ENCODE measurements around the gene PPP3CB. TPM values are rescaled to one million over a fixed set of nuclear protein-coding genes. Genes with fewer than 3 reads are reported as not detected.

The PPP3CB gene
- polyA plus RNA-seq, 1 donor: 53.1 TPM

DNA sequence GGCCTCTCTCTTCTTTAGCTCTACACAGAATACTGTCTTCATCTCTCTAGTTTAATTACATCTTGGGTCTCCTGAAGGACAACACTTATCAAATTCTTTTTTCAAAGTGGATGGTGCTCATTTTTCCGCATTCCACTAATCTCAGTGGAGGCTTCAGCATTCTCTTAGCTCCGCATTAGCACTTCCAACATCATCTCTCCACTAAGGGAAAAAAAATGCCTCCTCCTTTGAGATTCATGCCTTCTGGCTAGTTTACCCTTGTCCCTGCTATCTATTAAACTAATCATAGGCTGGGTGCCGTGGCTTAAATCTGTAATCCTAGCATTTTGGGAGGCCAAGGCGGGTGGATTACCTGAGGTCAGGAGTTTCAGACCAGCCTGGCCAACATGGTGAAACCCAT is 9.2 kb downstream of the PPP3CB start:
- no peaks in the 10 kb centered on the region for H3K4me1 ChIP-seq (ENCODE audit: control insufficient read depth, insufficient read depth, low read length)
- H3K36me3 ChIP-seq (ENCODE audit: control insufficient read depth, insufficient read depth, low read length): peaks cover 8% of the 10 kb centered on the region
- no peak for DNase-seq
- no peak overlapping the region for H3K27ac ChIP-seq (ENCODE audit: low read length)
- H3K27me3 ChIP-seq (ENCODE audit: control insufficient read depth, insufficient read depth, low read length): no peaks in the 10 kb centered on the region
- H3K9me3 ChIP-seq (ENCODE audit: control insufficient read depth, low read depth, low read length): no peaks in the 10 kb centered on the region
- no peak overlapping the region for H3K4me3 ChIP-seq (ENCODE audit: low read length)
- 100% methylated on average over 2 of the region's 4 CpGs for WGBS (ENCODE audit: insufficient coverage, low lambda C conversion rate)

DNA sequence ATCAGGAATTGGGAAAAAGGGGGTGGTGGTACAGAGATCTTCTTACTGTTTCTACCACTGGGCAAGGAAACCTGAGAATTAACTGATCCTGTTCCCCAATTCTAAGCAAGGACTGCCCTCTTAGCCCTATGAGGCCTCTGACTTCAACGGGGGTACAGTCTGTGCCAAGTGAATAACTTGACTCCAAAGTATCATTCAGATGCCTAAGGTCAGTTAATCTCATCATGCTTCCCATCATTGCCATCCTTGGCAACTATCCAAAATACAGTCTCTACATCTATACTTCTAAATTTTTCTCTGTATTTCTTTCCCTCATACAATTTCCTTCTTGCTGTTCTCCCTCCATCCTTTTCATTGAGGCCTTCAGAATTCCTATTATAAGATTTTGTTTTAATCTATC is 10.5 kb downstream of the PPP3CB start:
- Histone ChIP-seq H3K27me3 (ENCODE audit: control insufficient read depth, insufficient read depth, low read length) (no peaks in the 10 kb centered on the region), H3K4me1 (ENCODE audit: control insufficient read depth, insufficient read depth, low read length) (no peaks in the 10 kb centered on the region), H3K9me3 (ENCODE audit: control insufficient read depth, low read depth, low read length) (no peaks in the 10 kb centered on the region), H3K4me3 (ENCODE audit: low read length) (no peak overlapping the region), H3K27ac (ENCODE audit: low read length) (no peak overlapping the region), H3K36me3 (ENCODE audit: control insufficient read depth, insufficient read depth, low read length) (peaks cover 8% of the 10 kb centered on the region)
- no CpG with 5 or more reads among the region's 1 CpG for WGBS (ENCODE audit: insufficient coverage, low lambda C conversion rate)
- no peak for DNase-seq

DNA sequence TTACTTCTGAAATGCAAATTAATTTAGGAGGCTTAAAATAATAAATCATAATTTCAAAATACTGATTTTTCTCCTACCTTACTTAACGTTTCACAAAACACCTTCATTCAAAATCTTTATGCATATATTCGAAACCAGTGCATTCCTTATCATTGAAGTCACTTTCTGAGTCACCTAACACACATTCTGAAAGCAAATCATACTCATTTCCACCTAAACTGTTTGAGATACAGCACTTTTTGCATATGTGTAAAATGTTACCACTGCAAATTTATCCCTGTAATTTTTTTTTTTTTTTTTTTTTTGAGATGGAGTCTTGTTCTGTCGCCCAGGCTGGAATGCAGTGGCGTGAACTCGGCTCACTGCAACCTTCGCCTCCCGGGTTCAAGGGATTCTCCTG is 15.7 kb downstream of the PPP3CB start:
- H3K36me3 ChIP-seq (ENCODE audit: control insufficient read depth, insufficient read depth, low read length): peaks cover 28% of the 10 kb centered on the region
- no peaks in the 10 kb centered on the region for H3K27me3 ChIP-seq (ENCODE audit: control insufficient read depth, insufficient read depth, low read length)
- DNase-seq: no peak
- WGBS (ENCODE audit: insufficient coverage, low lambda C conversion rate): 87% methylated on average over 2 of the region's 7 CpGs
- no peaks in the 10 kb centered on the region for H3K4me1 ChIP-seq (ENCODE audit: control insufficient read depth, insufficient read depth, low read length)
- H3K4me3 ChIP-seq (ENCODE audit: low read length): no peak overlapping the region
- no peaks in the 10 kb centered on the region for H3K9me3 ChIP-seq (ENCODE audit: control insufficient read depth, low read depth, low read length)
- H3K27ac ChIP-seq (ENCODE audit: low read length): no peak overlapping the region

DNA sequence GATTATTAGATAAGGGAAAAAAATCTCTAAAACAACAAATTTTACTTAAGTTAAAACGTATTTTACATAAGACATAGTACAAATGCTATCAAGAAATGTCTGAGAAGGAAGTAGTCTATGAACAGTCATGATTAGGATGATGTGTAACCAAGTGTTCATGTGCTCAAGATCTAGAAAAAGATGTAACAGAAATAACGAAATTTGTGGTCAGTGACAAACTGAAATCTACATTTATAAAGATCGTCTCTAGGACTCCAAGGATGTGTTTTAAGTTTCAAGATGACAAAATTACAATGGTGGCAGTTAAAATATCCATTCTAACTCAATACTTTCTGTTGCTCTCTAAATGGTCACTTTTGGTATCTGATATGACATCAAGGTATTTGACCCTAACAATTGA is 17.2 kb downstream of the PPP3CB start:
- WGBS (ENCODE audit: insufficient coverage, low lambda C conversion rate): 100% methylated on average over 2 of the region's 3 CpGs
- no peak overlapping the region for H3K27ac ChIP-seq (ENCODE audit: low read length)
- no peaks in the 10 kb centered on the region for H3K27me3 ChIP-seq (ENCODE audit: control insufficient read depth, insufficient read depth, low read length)
- no peaks in the 10 kb centered on the region for H3K9me3 ChIP-seq (ENCODE audit: control insufficient read depth, low read depth, low read length)
- no peak overlapping the region for H3K4me3 ChIP-seq (ENCODE audit: low read length)
- H3K36me3 ChIP-seq (ENCODE audit: control insufficient read depth, insufficient read depth, low read length): peaks cover 39% of the 10 kb centered on the region
- H3K4me1 ChIP-seq (ENCODE audit: control insufficient read depth, insufficient read depth, low read length): no peaks in the 10 kb centered on the region
- no peak for DNase-seq

DNA sequence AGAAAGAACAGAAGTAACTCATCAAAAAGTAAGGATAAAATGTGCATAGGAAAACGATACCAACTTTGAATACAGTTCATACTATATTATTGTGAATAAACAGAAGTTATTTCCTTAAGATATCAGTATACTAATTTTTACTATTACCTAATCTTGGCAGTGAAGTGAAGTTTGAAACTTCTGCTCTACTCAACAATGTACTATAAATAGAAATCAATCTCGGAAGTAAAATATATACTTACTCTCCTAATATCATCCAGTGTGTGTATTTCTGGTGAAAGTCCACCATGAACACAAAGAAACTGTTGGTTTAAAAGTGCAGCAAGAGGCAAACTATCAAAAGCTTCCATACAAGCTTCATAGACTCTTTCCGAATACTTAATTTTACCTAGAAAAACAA is 24.6 kb downstream of the PPP3CB start:
- Histone ChIP-seq H3K27me3 (ENCODE audit: control insufficient read depth, insufficient read depth, low read length) (no peaks in the 10 kb centered on the region), H3K36me3 (ENCODE audit: control insufficient read depth, insufficient read depth, low read length) (peaks cover 60% of the 10 kb centered on the region), H3K4me3 (ENCODE audit: low read length) (no peak overlapping the region), H3K4me1 (ENCODE audit: control insufficient read depth, insufficient read depth, low read length) (no peaks in the 10 kb centered on the region), H3K9me3 (ENCODE audit: control insufficient read depth, low read depth, low read length) (no peaks in the 10 kb centered on the region), H3K27ac (ENCODE audit: low read length) (no peak overlapping the region)
- WGBS (ENCODE audit: insufficient coverage, low lambda C conversion rate): no CpG with 5 or more reads among the region's 3 CpGs
- DNase-seq: no peak

DNA sequence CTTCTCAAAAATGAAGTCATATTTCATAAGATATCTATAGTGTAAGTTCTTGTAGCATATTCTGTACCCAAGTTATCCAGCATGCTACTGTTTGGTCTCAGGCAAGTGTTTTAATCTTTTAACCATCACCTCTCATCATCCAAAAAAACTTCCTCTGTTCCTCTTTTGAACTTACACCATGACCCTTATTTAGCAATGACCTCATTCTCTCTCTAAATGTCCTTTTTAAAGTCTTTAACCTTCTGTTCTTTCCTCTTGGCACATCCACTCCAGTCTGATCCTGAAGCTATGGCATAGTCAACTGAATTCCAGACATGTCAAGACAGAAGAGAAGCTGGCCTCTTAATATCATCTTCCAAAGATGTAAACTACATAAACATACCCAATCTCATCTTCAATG is 26.2 kb downstream of the PPP3CB start:
- no peak overlapping the region for H3K27ac ChIP-seq (ENCODE audit: low read length)
- no peak for DNase-seq
- no peaks in the 10 kb centered on the region for H3K9me3 ChIP-seq (ENCODE audit: control insufficient read depth, low read depth, low read length)
- H3K36me3 ChIP-seq (ENCODE audit: control insufficient read depth, insufficient read depth, low read length): peaks cover 55% of the 10 kb centered on the region
- no peaks in the 10 kb centered on the region for H3K4me1 ChIP-seq (ENCODE audit: control insufficient read depth, insufficient read depth, low read length)
- no peak overlapping the region for H3K4me3 ChIP-seq (ENCODE audit: low read length)
- no peaks in the 10 kb centered on the region for H3K27me3 ChIP-seq (ENCODE audit: control insufficient read depth, insufficient read depth, low read length)

DNA sequence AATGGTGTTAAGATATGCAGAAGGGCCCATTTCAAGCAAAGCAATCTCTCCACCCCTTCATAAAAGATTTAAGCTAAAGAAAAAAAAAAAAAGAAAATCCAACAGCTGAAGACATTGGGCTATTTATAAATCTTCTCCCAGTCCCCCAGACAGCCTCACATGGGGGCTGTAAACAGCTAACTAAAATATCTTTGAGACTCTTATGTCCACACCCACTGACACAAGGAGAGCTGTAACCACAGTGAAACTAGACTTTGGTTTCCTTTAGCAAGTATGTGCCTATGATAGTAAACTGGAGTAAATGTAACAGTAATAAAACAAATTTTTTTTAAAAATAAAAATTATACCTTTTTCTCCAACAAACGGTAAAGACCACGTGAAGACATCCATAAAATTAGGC is 28.6 kb downstream of the PPP3CB start:
- Histone ChIP-seq H3K4me1 (ENCODE audit: control insufficient read depth, insufficient read depth, low read length) (no peaks in the 10 kb centered on the region), H3K36me3 (ENCODE audit: control insufficient read depth, insufficient read depth, low read length) (peaks cover 44% of the 10 kb centered on the region), H3K27ac (ENCODE audit: low read length) (no peak overlapping the region), H3K27me3 (ENCODE audit: control insufficient read depth, insufficient read depth, low read length) (no peaks in the 10 kb centered on the region), H3K9me3 (ENCODE audit: control insufficient read depth, low read depth, low read length) (no peaks in the 10 kb centered on the region), H3K4me3 (ENCODE audit: low read length) (no peak overlapping the region)
- WGBS (ENCODE audit: insufficient coverage, low lambda C conversion rate): 89% methylated on average over 2 of the region's 2 CpGs
- no peak for DNase-seq

DNA sequence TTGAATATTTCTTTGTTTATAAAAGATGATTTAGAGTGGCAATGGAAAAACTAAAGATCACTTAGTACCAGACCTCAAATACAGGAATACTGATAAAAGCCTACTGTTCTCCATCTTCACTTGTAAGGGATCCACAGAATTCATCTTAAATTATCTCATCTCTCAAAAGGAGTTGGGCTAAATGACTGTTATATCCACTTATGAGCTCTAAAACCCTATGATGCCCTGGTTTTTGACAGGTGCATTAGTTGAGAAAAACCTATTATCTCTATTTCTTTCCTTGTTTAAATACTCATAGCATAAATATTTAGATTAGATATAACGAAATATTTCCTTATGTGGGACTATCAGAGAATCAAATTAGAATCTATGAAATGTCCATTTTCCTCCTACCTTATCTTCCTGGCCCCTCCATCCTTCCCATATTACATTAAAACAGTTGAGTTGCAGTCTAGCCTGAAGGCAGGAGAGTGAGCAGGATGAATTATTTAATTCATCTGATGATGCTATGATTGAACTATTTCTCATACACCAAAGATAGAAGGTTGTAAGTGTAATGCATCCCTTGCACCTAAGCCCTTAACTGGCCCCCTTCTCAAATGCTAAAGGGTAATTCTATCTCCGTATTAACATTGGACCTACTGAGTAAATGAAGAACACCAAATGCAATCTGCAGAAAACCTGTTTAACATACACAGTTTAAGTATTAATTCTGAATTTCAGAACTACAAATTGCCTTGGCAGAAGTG is 29.7 kb downstream of the PPP3CB start:
- H3K4me3 ChIP-seq (ENCODE audit: low read length): no peak overlapping the region
- no peak for DNase-seq
- no peaks in the 10 kb centered on the region for H3K4me1 ChIP-seq (ENCODE audit: control insufficient read depth, insufficient read depth, low read length)
- WGBS (ENCODE audit: insufficient coverage, low lambda C conversion rate): 67% methylated on average over 1 of the region's 2 CpGs
- peaks cover 44% of the 10 kb centered on the region for H3K36me3 ChIP-seq (ENCODE audit: control insufficient read depth, insufficient read depth, low read length)
- H3K27me3 ChIP-seq (ENCODE audit: control insufficient read depth, insufficient read depth, low read length): no peaks in the 10 kb centered on the region
- H3K9me3 ChIP-seq (ENCODE audit: control insufficient read depth, low read depth, low read length): no peaks in the 10 kb centered on the region
- H3K27ac ChIP-seq (ENCODE audit: low read length): no peak overlapping the region

DNA sequence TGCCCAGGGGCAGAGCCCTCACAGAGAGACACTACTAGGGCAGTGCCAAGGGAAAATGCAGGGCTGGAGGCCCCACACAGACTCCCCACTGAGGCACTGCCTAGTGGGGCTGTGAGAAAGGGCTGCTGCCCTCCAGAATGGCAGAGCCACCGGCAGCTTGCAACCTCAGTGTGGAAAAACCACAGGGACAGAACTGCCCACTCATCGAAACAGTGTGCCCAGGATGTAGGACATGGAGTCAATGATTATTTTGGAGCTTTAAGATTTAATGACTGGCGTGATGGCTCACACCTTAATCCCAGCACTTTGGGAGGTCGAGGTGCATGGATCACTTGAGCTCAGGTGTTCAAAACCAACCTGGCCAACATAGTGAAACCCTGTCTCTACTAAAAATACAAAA is 34.9 kb downstream of the PPP3CB start:
- Histone ChIP-seq H3K36me3 (ENCODE audit: control insufficient read depth, insufficient read depth, low read length) (peaks cover 16% of the 10 kb centered on the region), H3K27me3 (ENCODE audit: control insufficient read depth, insufficient read depth, low read length) (no peaks in the 10 kb centered on the region), H3K9me3 (ENCODE audit: control insufficient read depth, low read depth, low read length) (no peaks in the 10 kb centered on the region), H3K4me3 (ENCODE audit: low read length) (no peak overlapping the region), H3K4me1 (ENCODE audit: control insufficient read depth, insufficient read depth, low read length) (no peaks in the 10 kb centered on the region), H3K27ac (ENCODE audit: low read length) (no peak overlapping the region)
- no peak for DNase-seq
- no CpG with 5 or more reads among the region's 4 CpGs for WGBS (ENCODE audit: insufficient coverage, low lambda C conversion rate)

DNA sequence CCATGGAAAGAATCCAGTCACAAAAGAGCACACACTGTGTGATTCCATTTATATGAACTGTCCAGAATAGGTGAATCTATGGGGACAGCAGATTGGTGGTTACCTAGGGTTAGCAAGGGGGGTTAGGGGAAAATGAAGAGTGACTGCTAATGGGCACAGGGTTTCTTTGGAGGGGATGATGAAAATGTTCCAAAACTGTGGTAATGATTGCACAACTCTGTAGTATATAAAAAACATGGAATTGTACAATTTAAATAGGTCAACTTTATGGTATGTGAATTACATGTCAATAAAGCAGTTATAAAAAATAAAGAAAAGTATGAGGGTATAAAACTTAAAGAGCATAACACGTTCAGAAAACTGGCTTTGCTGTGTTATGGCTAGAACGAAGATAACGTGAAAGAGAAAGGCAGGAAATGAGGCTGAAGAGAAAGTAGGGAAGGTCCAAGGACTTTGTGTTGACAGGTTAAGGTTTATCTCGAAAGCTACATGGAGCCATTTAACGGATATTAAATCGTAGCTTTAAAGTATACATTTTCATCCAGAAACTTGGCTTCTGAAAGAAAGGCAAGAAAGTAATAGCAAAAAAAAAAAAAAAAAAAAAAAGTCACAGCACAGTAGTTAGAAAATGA is 36.0 kb downstream of the PPP3CB start:
- H3K4me3 ChIP-seq (ENCODE audit: low read length): no peak overlapping the region
- no peaks in the 10 kb centered on the region for H3K27me3 ChIP-seq (ENCODE audit: control insufficient read depth, insufficient read depth, low read length)
- H3K4me1 ChIP-seq (ENCODE audit: control insufficient read depth, insufficient read depth, low read length): no peaks in the 10 kb centered on the region
- H3K9me3 ChIP-seq (ENCODE audit: control insufficient read depth, low read depth, low read length): no peaks in the 10 kb centered on the region
- H3K36me3 ChIP-seq (ENCODE audit: control insufficient read depth, insufficient read depth, low read length): peaks cover 15% of the 10 kb centered on the region
- DNase-seq: no peak
- WGBS (ENCODE audit: insufficient coverage, low lambda C conversion rate): 95% methylated on average over 6 of the region's 6 CpGs
- H3K27ac ChIP-seq (ENCODE audit: low read length): no peak overlapping the region

Measured in large intestine (tissue), 3 donors.